Stimulated activated naive CD8-positive, alpha-beta T cell treated with anti-CD3 and anti-CD28 coated beads, Interleukin-15, amount 100 ng/mL, for 72 hours (primary cell): ENCODE results near the gene THRAP3.

Experiments
- ATAC-seq: fragments of 150-1000 bp; cut with Tn5 transposase; 2 replicates; pipeline ENCODE4 v1.10.0; 2021; ENCODE audit warnings: mild to moderate bottlenecking, moderate library complexity
- DNase-seq, 2 donors: peaks; one replicate each; pipeline ENCODE4 v3.0.0; 2021 to 2022
- H3K27ac Mint-ChIP-seq, 2 donors: one replicate each; pipeline ENCODE4 v1.8.0; 2022; ENCODE audit warnings: mild to moderate bottlenecking in 2 of 2, mixed read lengths in 2 of 2, moderate library complexity in 2 of 2
- H3K27me3 Mint-ChIP-seq: one replicate; pipeline ENCODE4 v1.8.0; 2022; ENCODE audit warnings: mixed read lengths
- H3K4me1 Mint-ChIP-seq: one replicate; pipeline ENCODE4 v1.8.0; 2022; ENCODE audit warnings: mild to moderate bottlenecking, mixed read lengths
- H3K4me3 Mint-ChIP-seq, 2 donors: one replicate each; pipeline ENCODE4 v1.8.0; 2022; ENCODE audit warnings: mild to moderate bottlenecking in 2 of 2, mixed read lengths in 2 of 2, moderate library complexity in 1 of 2
- H3K9me3 Mint-ChIP-seq, 2 donors: one replicate each; pipeline ENCODE4 v1.8.0; 2022; ENCODE audit warnings: mixed read lengths in 2 of 2

Gene THRAP3

GRCh38 chr1:36256558-36257374 is 32.5 kb downstream of the THRAP3 start:
- ATAC-seq = no peak
- no peak for DNase-seq
- no peaks in the 10 kb centered on the region for H3K27me3 Mint-ChIP-seq
- H3K4me1 Mint-ChIP-seq = peaks cover 54% of the 10 kb centered on the region
- no peaks in the 10 kb centered on the region for H3K9me3 Mint-ChIP-seq
- H3K4me3 Mint-ChIP-seq = no peak overlapping the region
- peak overlapping the region in 1 of 2 donors; percentile 37 for H3K27ac Mint-ChIP-seq

- no peaks in the 10 kb centered on the region for H3K9me3 Mint-ChIP-seq
- H3K27me3 Mint-ChIP-seq = no peaks in the 10 kb centered on the region
- peak; percentile 67 for ATAC-seq
- no peak overlapping the region for H3K4me3 Mint-ChIP-seq
- H3K27ac Mint-ChIP-seq = no peak overlapping the region
- peak in 1 of 2 donors; percentile 15 for DNase-seq
- peaks cover 48% of the 10 kb centered on the region for H3K4me1 Mint-ChIP-seq
Measured at GRCh38 chr1:36257375-36257767, 33.1 kb downstream of the THRAP3 start.

GRCh38 chr1:36258960-36259344 is 34.7 kb downstream of the THRAP3 start:
- H3K27me3 Mint-ChIP-seq = no peaks in the 10 kb centered on the region
- no peak overlapping the region for H3K4me3 Mint-ChIP-seq
- ATAC-seq (no peak), DNase-seq (no peak)
- H3K4me1 Mint-ChIP-seq = peaks cover 41% of the 10 kb centered on the region
- H3K27ac Mint-ChIP-seq = no peak overlapping the region
- no peaks in the 10 kb centered on the region for H3K9me3 Mint-ChIP-seq

GRCh38 chr1:36268981-36269380 is 44.7 kb downstream of the THRAP3 start:
- Mint-ChIP-seq H3K4me1 (peaks cover 10% of the 10 kb centered on the region), H3K9me3 (no peaks in the 10 kb centered on the region), H3K27ac (no peak overlapping the region), H3K27me3 (no peaks in the 10 kb centered on the region), H3K4me3 (no peak overlapping the region)
- DNase-seq (no peak), ATAC-seq (no peak)

GRCh38 chr1:36269408-36269838 is 45.2 kb downstream of the THRAP3 start:
- no peak for DNase-seq
- H3K4me3 Mint-ChIP-seq = no peak overlapping the region
- H3K9me3 Mint-ChIP-seq = no peaks in the 10 kb centered on the region
- H3K27me3 Mint-ChIP-seq = no peaks in the 10 kb centered on the region
- H3K4me1 Mint-ChIP-seq = peaks cover 8% of the 10 kb centered on the region
- ATAC-seq = no peak
- H3K27ac Mint-ChIP-seq = no peak overlapping the region

- DNase-seq (no peak), ATAC-seq (no peak)
- no peaks in the 10 kb centered on the region for H3K27me3 Mint-ChIP-seq
- no peak overlapping the region for H3K27ac Mint-ChIP-seq
- H3K4me1 Mint-ChIP-seq = no peaks in the 10 kb centered on the region
- no peak overlapping the region for H3K4me3 Mint-ChIP-seq
- no peaks in the 10 kb centered on the region for H3K9me3 Mint-ChIP-seq
Measured at GRCh38 chr1:36273024-36273423, 48.8 kb downstream of the THRAP3 start.

GRCh38 chr1:36274201-36274600 is 50.0 kb downstream of the THRAP3 start:
- H3K4me3 Mint-ChIP-seq = no peak overlapping the region
- H3K4me1 Mint-ChIP-seq = peaks cover 3% of the 10 kb centered on the region
- no peak for ATAC-seq
- DNase-seq = no peak
- no peaks in the 10 kb centered on the region for H3K27me3 Mint-ChIP-seq
- no peaks in the 10 kb centered on the region for H3K9me3 Mint-ChIP-seq
- no peak overlapping the region for H3K27ac Mint-ChIP-seq

GRCh38 chr1:36276688-36277087 is 52.4 kb downstream of the THRAP3 start:
- Mint-ChIP-seq H3K4me3 (no peak overlapping the region), H3K27me3 (no peaks in the 10 kb centered on the region), H3K4me1 (peaks cover 26% of the 10 kb centered on the region), H3K9me3 (no peaks in the 10 kb centered on the region), H3K27ac (no peak overlapping the region)
- ATAC-seq (no peak), DNase-seq (no peak)

GRCh38 chr1:36279110-36279788 is 55.0 kb downstream of the THRAP3 start:
- ATAC-seq (no peak), DNase-seq (no peak)
- Mint-ChIP-seq H3K4me3 (no peak overlapping the region), H3K4me1 (peaks cover 31% of the 10 kb centered on the region), H3K27ac (peak overlapping the region in 1 of 2 donors; percentile 82), H3K9me3 (no peaks in the 10 kb centered on the region), H3K27me3 (no peaks in the 10 kb centered on the region)

- Mint-ChIP-seq H3K4me1 (peaks cover 31% of the 10 kb centered on the region), H3K27ac (peak overlapping the region; percentile 55 to 98), H3K27me3 (no peaks in the 10 kb centered on the region), H3K4me3 (peak overlapping the region in 1 of 2 donors; percentile 44), H3K9me3 (no peaks in the 10 kb centered on the region)
- DNase-seq (no peak), ATAC-seq (no peak)
Measured at GRCh38 chr1:36279789-36280296, 55.6 kb downstream of the THRAP3 start.

- no peak for DNase-seq
- no peak for ATAC-seq
- H3K4me1 Mint-ChIP-seq = peaks cover 52% of the 10 kb centered on the region
- no peak overlapping the region for H3K4me3 Mint-ChIP-seq
- peak overlapping the region in 1 of 2 donors; percentile 65 for H3K27ac Mint-ChIP-seq
- no peaks in the 10 kb centered on the region for H3K27me3 Mint-ChIP-seq
- H3K9me3 Mint-ChIP-seq = no peaks in the 10 kb centered on the region
Measured at GRCh38 chr1:36284061-36284460, 59.8 kb downstream of the THRAP3 start.

GRCh38 chr1:36284517-36284916 is 60.3 kb downstream of the THRAP3 start:
- peak overlapping the region in 1 of 2 donors; percentile 65 for H3K27ac Mint-ChIP-seq
- no peak for DNase-seq
- no peaks in the 10 kb centered on the region for H3K27me3 Mint-ChIP-seq
- no peak for ATAC-seq
- H3K4me1 Mint-ChIP-seq = peaks cover 47% of the 10 kb centered on the region
- H3K4me3 Mint-ChIP-seq = no peak overlapping the region
- no peaks in the 10 kb centered on the region for H3K9me3 Mint-ChIP-seq

- Mint-ChIP-seq H3K4me3 (peak overlapping the region in 1 of 2 donors; percentile 6), H3K27me3 (no peaks in the 10 kb centered on the region), H3K27ac (no peak overlapping the region), H3K4me1 (peaks cover 36% of the 10 kb centered on the region), H3K9me3 (no peaks in the 10 kb centered on the region)
- DNase-seq (peak; percentile 55 to 60), ATAC-seq (peak; percentile 85)
Measured at GRCh38 chr1:36285443-36286101, 61.3 kb downstream of the THRAP3 start.

GRCh38 chr1:36286802-36287201 is 62.6 kb downstream of the THRAP3 start:
- Mint-ChIP-seq H3K27ac (no peak overlapping the region), H3K27me3 (no peaks in the 10 kb centered on the region)
- no peak for ATAC-seq

GRCh38 chr1:36287595-36287994 is 63.4 kb downstream of the THRAP3 start:
- Mint-ChIP-seq H3K4me1 (peaks cover 24% of the 10 kb centered on the region), H3K27me3 (no peaks in the 10 kb centered on the region), H3K27ac (peak overlapping the region in 1 of 2 donors; percentile 40), H3K9me3 (no peaks in the 10 kb centered on the region), H3K4me3 (no peak overlapping the region)
- ATAC-seq (no peak), DNase-seq (no peak)

More at GRCh38 chr1:36286802-36287201, 62.6 kb downstream of the THRAP3 start:
- no peak overlapping the region for H3K4me3 Mint-ChIP-seq
- DNase-seq = no peak
- no peaks in the 10 kb centered on the region for H3K9me3 Mint-ChIP-seq
- peaks cover 27% of the 10 kb centered on the region for H3K4me1 Mint-ChIP-seq

- Mint-ChIP-seq H3K4me1 (peaks cover 19% of the 10 kb centered on the region), H3K27me3 (no peaks in the 10 kb centered on the region), H3K9me3 (no peaks in the 10 kb centered on the region), H3K27ac (no peak overlapping the region), H3K4me3 (no peak overlapping the region)
- no peak for DNase-seq
- no peak for ATAC-seq
Measured at GRCh38 chr1:36295390-36295789, 71.1 kb downstream of the THRAP3 start.
